HepG2 (cell line): ENCODE results near the gene TRAP1. TPM values are rescaled to one million over a fixed set of nuclear protein-coding genes. Genes with fewer than 3 reads are reported as not detected.

ENCODE experiments used
- DZIP1 ChIP-seq: sonication (generic); formaldehyde crosslinking; IDR thresholded peaks from 2 replicates; pipeline ENCODE4 v1.5.0; 2020; ENCODE audit warnings: mild to moderate bottlenecking, missing genetic modification reagents
- EZH2 ChIP-seq: conservative IDR thresholded peaks from 2 replicates; pipeline ENCODE4 v1.6.1; 2012; ENCODE audit warnings: mild to moderate bottlenecking, low read depth, low read length, moderate library complexity
- HMGXB4 ChIP-seq, 2 experiments: sonication (generic) in 1 of 2; formaldehyde crosslinking in 1 of 2; IDR thresholded peaks; 2 replicates each; pipeline versions ENCODE4 v1.4.0 to v1.6.1; 2018 to 2020; ENCODE audit warnings: missing genetic modification reagents in 2 of 2, borderline replicate concordance in 1 of 2, low read depth in 1 of 2, mild to moderate bottlenecking in 1 of 2, missing biosample characterization in 1 of 2
- HNRNPK ChIP-seq: fragments of 200-400 bp; formaldehyde crosslinking; IDR thresholded peaks from 2 replicates; pipeline ENCODE4 v1.6.1; 2018; ENCODE audit warnings: low read length, low read depth, moderate library complexity, mild to moderate bottlenecking; ENCODE audit not compliant: poor library complexity, severe bottlenecking
- RFXANK ChIP-seq: IDR thresholded peaks from 2 replicates; pipeline ENCODE4 v1.6.1; 2016
- RXRA ChIP-seq: sonication (generic); formaldehyde crosslinking; IDR thresholded peaks from 2 replicates; pipeline ENCODE4 v1.5.1; 2020; ENCODE audit warnings: missing genetic modification reagents
- STAG1 ChIP-seq: sonication (generic); formaldehyde crosslinking; IDR thresholded peaks from 2 replicates; pipeline ENCODE4 v1.4.0; 2020; ENCODE audit warnings: missing genetic modification reagents
- XBP1 ChIP-seq: sonication (generic); formaldehyde crosslinking; IDR thresholded peaks from 2 replicates; pipeline ENCODE4 v1.5.0; 2020; ENCODE audit warnings: missing genetic modification reagents
- ZNF260 ChIP-seq: sonication (generic); formaldehyde crosslinking; IDR thresholded peaks from 2 replicates; pipeline ENCODE4 v1.4.0; 2020; ENCODE audit warnings: missing genetic modification reagents, low read depth, mild to moderate bottlenecking, borderline replicate concordance
- ZNF3 ChIP-seq: IDR thresholded peaks from 2 replicates; pipeline ENCODE4 v1.7.0; 2017; ENCODE audit warnings: inconsistent platforms
- ZNF414 ChIP-seq: sonication (generic); formaldehyde crosslinking; IDR thresholded peaks from 2 replicates; pipeline ENCODE4 v1.5.0; 2020; ENCODE audit warnings: missing genetic modification reagents
- ZNF605 ChIP-seq: sonication (generic); formaldehyde crosslinking; IDR thresholded peaks from 2 replicates; pipeline ENCODE4 v1.8.0; 2022; ENCODE audit warnings: mild to moderate bottlenecking, missing genetic modification reagents
- ZNF704 ChIP-seq: sonication (generic); formaldehyde crosslinking; IDR thresholded peaks from 2 replicates; pipeline ENCODE4 v1.8.1; 2023; ENCODE audit warnings: mild to moderate bottlenecking, inconsistent platforms, moderate library complexity, missing genetic modification reagents, borderline replicate concordance
- ZNF709 ChIP-seq: sonication (generic); formaldehyde crosslinking; IDR thresholded peaks from 2 replicates; pipeline ENCODE4 v1.5.0; 2020; ENCODE audit warnings: mild to moderate bottlenecking, missing genetic modification reagents
- ZNF782 ChIP-seq: sonication (generic); formaldehyde crosslinking; IDR thresholded peaks from 2 replicates; pipeline ENCODE4 v1.4.0; 2020; ENCODE audit warnings: missing genetic modification reagents, mild to moderate bottlenecking, borderline replicate concordance
- polyA plus RNA-seq, 8 experiments: library from polyadenylated mRNA; depleted of rRNA in 3 of 8; stranded (reverse) in 7 of 8; unstranded in 1 of 8; fragments of >200 nt; fragmentation: Illumina TruSeq in 4 of 8; extraction: Trizol in 4 of 8; gene quantifications; 2 replicates each; pipeline versions ENCODE4 v1.2.1 to v1.2.3, GENCODE V29; 2011 to 2016; ENCODE audit warnings: low read depth in 4 of 8, missing spikeins in 1 of 8, mixed read lengths in 1 of 8; ENCODE audit not compliant: insufficient read depth in 1 of 8
- total RNA-seq, 5 experiments: library from RNA; depleted of rRNA; stranded (reverse); fragments of >200 nt; fragmentation: Illumina TruSeq; extraction: Trizol; gene quantifications; 2 replicates each; pipeline ENCODE4 v1.2.3, GENCODE V29; 2016; ENCODE audit warnings: low read depth in 1 of 5
- TF ChIP-seq, protein P1 (sequence below): sonication (generic); formaldehyde crosslinking; IDR thresholded peaks from 2 replicates; pipeline ENCODE4 v1.8.0; 2022; ENCODE audit warnings: mild to moderate bottlenecking, missing genetic modification reagents; ENCODE audit not compliant: insufficient replicate concordance
- TF ChIP-seq, protein P2 (sequence below): sonication (generic); formaldehyde crosslinking; IDR thresholded peaks from 2 replicates; pipeline ENCODE4 v1.9.0; 2021; ENCODE audit warnings: missing genetic modification reagents, mild to moderate bottlenecking, borderline replicate concordance
- TF ChIP-seq, protein P3 (sequence below): sonication (generic); IDR thresholded peaks from 2 replicates; pipeline ENCODE4 v1.6.1; 2016; ENCODE audit warnings: low read depth, borderline replicate concordance

The TRAP1 gene
- total and polyA plus RNA-seq, 2 of the 13 experiments (the other 11 are each of a cell fraction or from before 2014, with no cell fraction given): 127 to 240 TPM

GRCh38 chr16:3716831-3717234, 491 bp downstream of the TRAP1 start (continued):
- peak; percentile 26; the same call in 1 of the 2 replicates for TF ChIP-seq DZIP1
- TF ChIP-seq ZNF605 (CRISPR knock-in tag): no peak
- TF ChIP-seq ZNF704 (CRISPR knock-in tag): 0 out of 2 replicates have a peak, but pooled peaks have one; percentile 19
- no peak for TF ChIP-seq ZNF414 (CRISPR knock-in tag)
- TF ChIP-seq, protein P1, sequence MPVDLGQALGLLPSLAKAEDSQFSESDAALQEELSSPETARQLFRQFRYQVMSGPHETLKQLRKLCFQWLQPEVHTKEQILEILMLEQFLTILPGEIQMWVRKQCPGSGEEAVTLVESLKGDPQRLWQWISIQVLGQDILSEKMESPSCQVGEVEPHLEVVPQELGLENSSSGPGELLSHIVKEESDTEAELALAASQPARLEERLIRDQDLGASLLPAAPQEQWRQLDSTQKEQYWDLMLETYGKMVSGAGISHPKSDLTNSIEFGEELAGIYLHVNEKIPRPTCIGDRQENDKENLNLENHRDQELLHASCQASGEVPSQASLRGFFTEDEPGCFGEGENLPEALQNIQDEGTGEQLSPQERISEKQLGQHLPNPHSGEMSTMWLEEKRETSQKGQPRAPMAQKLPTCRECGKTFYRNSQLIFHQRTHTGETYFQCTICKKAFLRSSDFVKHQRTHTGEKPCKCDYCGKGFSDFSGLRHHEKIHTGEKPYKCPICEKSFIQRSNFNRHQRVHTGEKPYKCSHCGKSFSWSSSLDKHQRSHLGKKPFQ (CRISPR knock-in tag): no peak
- 0 out of 2 replicates have a peak, but pooled peaks have one; percentile 3 for TF ChIP-seq STAG1 (CRISPR knock-in tag)
- TF ChIP-seq, protein P2, sequence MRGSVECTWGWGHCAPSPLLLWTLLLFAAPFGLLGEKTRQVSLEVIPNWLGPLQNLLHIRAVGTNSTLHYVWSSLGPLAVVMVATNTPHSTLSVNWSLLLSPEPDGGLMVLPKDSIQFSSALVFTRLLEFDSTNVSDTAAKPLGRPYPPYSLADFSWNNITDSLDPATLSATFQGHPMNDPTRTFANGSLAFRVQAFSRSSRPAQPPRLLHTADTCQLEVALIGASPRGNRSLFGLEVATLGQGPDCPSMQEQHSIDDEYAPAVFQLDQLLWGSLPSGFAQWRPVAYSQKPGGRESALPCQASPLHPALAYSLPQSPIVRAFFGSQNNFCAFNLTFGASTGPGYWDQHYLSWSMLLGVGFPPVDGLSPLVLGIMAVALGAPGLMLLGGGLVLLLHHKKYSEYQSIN (CRISPR knock-in tag): no peak
- TF ChIP-seq EZH2: no peak
- TF ChIP-seq, protein P3, sequence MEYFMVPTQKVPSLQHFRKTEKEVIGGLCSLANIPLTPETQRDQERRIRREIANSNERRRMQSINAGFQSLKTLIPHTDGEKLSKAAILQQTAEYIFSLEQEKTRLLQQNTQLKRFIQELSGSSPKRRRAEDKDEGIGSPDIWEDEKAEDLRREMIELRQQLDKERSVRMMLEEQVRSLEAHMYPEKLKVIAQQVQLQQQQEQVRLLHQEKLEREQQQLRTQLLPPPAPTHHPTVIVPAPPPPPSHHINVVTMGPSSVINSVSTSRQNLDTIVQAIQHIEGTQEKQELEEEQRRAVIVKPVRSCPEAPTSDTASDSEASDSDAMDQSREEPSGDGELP: peak; percentile 27; the same call in 1 of the 2 replicates
- TF ChIP-seq RXRA (CRISPR knock-in tag): peak; percentile 40; the same call in 1 of the 2 replicates
- peak; percentile 51; the same call in 1 of the 2 replicates for TF ChIP-seq ZNF709
- 0 out of 4 replicates have a peak, but pooled peaks of 1 of the 2 experiments have one; percentile 42 for TF ChIP-seq HMGXB4 (CRISPR knock-in tag; IDR thresholded peaks at IDR 0.05; ENCODE audit: borderline replicate concordance in 1 of 2, low read depth in 1 of 2)
- TF ChIP-seq HNRNPK: no peak
- no peak for TF ChIP-seq ZNF3 (CRISPR knock-in tag)
- TF ChIP-seq RFXANK (CRISPR knock-in tag): no peak
- no peak for TF ChIP-seq ZNF260 (CRISPR knock-in tag)
- peak; percentile 72; the same call in 1 of the 2 replicates for TF ChIP-seq ZNF782
- no peak for TF ChIP-seq XBP1 (CRISPR knock-in tag)
